Measurements from ENCODE around the gene ABCC4. TPM values are rescaled to one million over a fixed set of nuclear protein-coding genes. Genes with fewer than 3 reads are reported as not detected.

ABCC4 gene
- polyA plus RNA-seq, 1 donor = 24.7 TPM

- DNase-seq = no peak
Observed at GRCh38 chr13:95260031-95260525, 41.2 kb downstream of the ABCC4 start.

- DNase-seq = peak; percentile 25
Observed at GRCh38 chr13:95258619-95259194, 42.5 kb downstream of the ABCC4 start.

- no peak for DNase-seq
Observed at GRCh38 chr13:95258098-95258497, 43.2 kb downstream of the ABCC4 start.

- DNase-seq = no peak
Observed at GRCh38 chr13:95256091-95256490, 45.2 kb downstream of the ABCC4 start.

GRCh38 chr13:95255072-95255732 lies 46.0 kb downstream of the ABCC4 start:
- no peak for DNase-seq

GRCh38 chr13:95254339-95254738 lies 46.9 kb downstream of the ABCC4 start:
- no peak for DNase-seq

GRCh38 chr13:95253033-95253432 lies 48.2 kb downstream of the ABCC4 start:
- DNase-seq = no peak

GRCh38 chr13:95251641-95252040 lies 49.6 kb downstream of the ABCC4 start:
- no peak for DNase-seq

- no peak for DNase-seq
Observed at GRCh38 chr13:95250961-95251360, 50.3 kb downstream of the ABCC4 start.

GRCh38 chr13:95248953-95249352 lies 52.3 kb downstream of the ABCC4 start:
- DNase-seq = no peak

- no peak for DNase-seq
Observed at GRCh38 chr13:95247852-95248251, 53.4 kb downstream of the ABCC4 start.

- DNase-seq = no peak
Observed at GRCh38 chr13:95247171-95247570, 54.1 kb downstream of the ABCC4 start.

GRCh38 chr13:95246292-95247082 lies 54.8 kb downstream of the ABCC4 start:
- DNase-seq = no peak

GRCh38 chr13:95245071-95245470 lies 56.2 kb downstream of the ABCC4 start:
- no peak for DNase-seq

- DNase-seq = no peak
Observed at GRCh38 chr13:95243207-95243606, 58.0 kb downstream of the ABCC4 start.

- DNase-seq = no peak
Observed at GRCh38 chr13:95241321-95241720, 59.9 kb downstream of the ABCC4 start.

- no peak for DNase-seq
Observed at GRCh38 chr13:95239283-95239682, 62.0 kb downstream of the ABCC4 start.

GRCh38 chr13:95237310-95237870 lies 63.9 kb downstream of the ABCC4 start:
- DNase-seq = no peak

GRCh38 chr13:95236774-95237173 lies 64.5 kb downstream of the ABCC4 start:
- DNase-seq = no peak

- DNase-seq = no peak
Observed at GRCh38 chr13:95235974-95236373, 65.3 kb downstream of the ABCC4 start.

- DNase-seq = no peak
Observed at GRCh38 chr13:95235199-95235756, 66.0 kb downstream of the ABCC4 start.

- no peak for DNase-seq
Observed at GRCh38 chr13:95234242-95234641, 67.0 kb downstream of the ABCC4 start.

All from left kidney (tissue), 2 donors.